ENCODE measurements around the gene MBNL1.

Gene MBNL1

DNA sequence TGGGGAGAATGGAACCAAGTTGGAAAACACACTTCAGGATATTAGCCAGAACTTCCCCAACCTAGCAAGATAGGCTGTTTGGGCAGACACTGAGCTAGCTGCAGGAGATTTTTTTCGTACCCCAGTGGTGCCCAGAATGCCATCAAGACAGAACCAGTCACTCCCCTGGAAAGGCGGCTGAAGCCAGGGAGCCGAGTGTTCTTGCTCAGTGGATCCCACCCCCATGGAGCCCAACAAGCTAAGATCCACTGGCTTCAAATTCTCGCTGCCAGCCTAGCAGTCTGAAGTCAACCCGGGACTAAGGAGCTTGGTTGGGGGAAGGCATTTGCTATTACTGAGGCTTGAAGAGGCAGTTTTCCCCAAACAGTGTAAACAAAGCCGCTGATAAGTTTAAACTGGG, 152.4 kb downstream of the MBNL1 start:
- ATAC-seq, result no peak
- TF ChIP-seq BACH2 (CRISPR knock-in tag; IDR thresholded peaks at IDR 0.05; ENCODE audit: borderline replicate concordance) (no peak), CSDC2 (CRISPR knock-in tag; IDR thresholded peaks at IDR 0.05) (no peak), ARNTL (CRISPR knock-in tag; IDR thresholded peaks at IDR 0.05; ENCODE audit: borderline replicate concordance, low read depth) (no peak), GLIS3 (CRISPR knock-in tag; IDR thresholded peaks at IDR 0.05) (no peak), ZNF70 (CRISPR knock-in tag; IDR thresholded peaks at IDR 0.05) (no peak), ISL1 (CRISPR knock-in tag; IDR thresholded peaks at IDR 0.05) (no peak), TCF4 (CRISPR knock-in tag; IDR thresholded peaks at IDR 0.05; ENCODE audit: borderline replicate concordance) (no peak)
- TF ChIP-seq, protein P1, sequence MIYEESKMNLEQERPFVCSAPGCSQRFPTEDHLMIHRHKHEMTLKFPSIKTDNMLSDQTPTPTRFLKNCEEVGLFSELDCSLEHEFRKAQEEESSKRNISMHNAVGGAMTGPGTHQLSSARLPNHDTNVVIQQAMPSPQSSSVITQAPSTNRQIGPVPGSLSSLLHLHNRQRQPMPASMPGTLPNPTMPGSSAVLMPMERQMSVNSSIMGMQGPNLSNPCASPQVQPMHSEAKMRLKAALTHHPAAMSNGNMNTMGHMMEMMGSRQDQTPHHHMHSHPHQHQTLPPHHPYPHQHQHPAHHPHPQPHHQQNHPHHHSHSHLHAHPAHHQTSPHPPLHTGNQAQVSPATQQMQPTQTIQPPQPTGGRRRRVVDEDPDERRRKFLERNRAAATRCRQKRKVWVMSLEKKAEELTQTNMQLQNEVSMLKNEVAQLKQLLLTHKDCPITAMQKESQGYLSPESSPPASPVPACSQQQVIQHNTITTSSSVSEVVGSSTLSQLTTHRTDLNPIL (CRISPR knock-in tag; IDR thresholded peaks at IDR 0.05; ENCODE audit: low read depth), result no peak
- TF ChIP-seq, protein P2, sequence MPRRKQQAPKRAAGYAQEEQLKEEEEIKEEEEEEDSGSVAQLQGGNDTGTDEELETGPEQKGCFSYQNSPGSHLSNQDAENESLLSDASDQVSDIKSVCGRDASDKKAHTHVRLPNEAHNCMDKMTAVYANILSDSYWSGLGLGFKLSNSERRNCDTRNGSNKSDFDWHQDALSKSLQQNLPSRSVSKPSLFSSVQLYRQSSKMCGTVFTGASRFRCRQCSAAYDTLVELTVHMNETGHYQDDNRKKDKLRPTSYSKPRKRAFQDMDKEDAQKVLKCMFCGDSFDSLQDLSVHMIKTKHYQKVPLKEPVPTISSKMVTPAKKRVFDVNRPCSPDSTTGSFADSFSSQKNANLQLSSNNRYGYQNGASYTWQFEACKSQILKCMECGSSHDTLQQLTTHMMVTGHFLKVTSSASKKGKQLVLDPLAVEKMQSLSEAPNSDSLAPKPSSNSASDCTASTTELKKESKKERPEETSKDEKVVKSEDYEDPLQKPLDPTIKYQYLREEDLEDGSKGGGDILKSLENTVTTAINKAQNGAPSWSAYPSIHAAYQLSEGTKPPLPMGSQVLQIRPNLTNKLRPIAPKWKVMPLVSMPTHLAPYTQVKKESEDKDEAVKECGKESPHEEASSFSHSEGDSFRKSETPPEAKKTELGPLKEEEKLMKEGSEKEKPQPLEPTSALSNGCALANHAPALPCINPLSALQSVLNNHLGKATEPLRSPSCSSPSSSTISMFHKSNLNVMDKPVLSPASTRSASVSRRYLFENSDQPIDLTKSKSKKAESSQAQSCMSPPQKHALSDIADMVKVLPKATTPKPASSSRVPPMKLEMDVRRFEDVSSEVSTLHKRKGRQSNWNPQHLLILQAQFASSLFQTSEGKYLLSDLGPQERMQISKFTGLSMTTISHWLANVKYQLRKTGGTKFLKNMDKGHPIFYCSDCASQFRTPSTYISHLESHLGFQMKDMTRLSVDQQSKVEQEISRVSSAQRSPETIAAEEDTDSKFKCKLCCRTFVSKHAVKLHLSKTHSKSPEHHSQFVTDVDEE (CRISPR knock-in tag; IDR thresholded peaks at IDR 0.05), result no peak

DNA sequence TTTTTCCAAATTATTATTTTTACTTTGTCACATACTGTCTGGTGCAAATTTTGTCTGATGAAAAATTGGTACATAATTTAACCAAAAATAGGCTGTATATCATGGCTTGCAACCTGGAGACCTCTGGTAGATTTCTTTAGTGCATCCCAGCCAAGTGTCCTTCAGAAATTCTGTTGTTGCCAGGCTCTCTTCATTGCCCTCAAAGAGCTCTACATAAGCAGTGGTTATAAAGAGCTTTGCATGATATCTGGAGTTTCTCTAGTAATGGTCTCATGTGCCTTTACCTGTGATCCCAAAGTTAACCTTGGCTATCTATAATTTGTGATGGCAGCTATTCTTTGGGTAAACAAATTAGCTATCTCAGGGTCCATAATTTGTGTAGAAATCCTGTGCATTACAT, 157.7 kb downstream of the MBNL1 start:
- TF ChIP-seq ZC3H10 (CRISPR knock-in tag; IDR thresholded peaks at IDR 0.05) (no peak), TCF4 (CRISPR knock-in tag; IDR thresholded peaks at IDR 0.05; ENCODE audit: borderline replicate concordance) (no peak), ZNF8 (CRISPR knock-in tag; IDR thresholded peaks at IDR 0.05) (no peak), BACH2 (CRISPR knock-in tag; IDR thresholded peaks at IDR 0.05; ENCODE audit: borderline replicate concordance) (no peak), ZFP3 (CRISPR knock-in tag; IDR thresholded peaks at IDR 0.05) (no peak), ZNF70 (CRISPR knock-in tag; IDR thresholded peaks at IDR 0.05) (no peak), POU6F1 (CRISPR knock-in tag; IDR thresholded peaks at IDR 0.05; ENCODE audit: borderline replicate concordance, low read depth) (no peak)
- no peak for ATAC-seq

DNA sequence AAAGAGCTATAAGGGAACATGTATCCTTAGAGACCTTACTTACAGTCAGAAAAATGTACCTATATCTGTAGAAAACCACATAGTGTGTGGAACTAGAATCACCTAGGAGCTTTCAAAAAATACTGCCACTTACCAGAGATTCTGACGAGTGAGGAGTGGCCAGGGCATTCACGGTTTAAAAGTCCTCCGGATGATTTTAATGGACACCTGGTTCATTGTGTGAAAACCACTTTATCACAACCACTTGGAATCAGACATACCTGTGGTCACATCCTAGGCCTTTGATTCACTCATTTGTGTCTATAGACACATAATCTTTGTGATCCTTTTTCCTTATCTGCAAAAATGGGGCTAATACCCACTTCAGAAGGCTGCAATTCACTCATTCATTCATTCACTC, 159.8 kb downstream of the MBNL1 start:
- TF ChIP-seq, protein P1 (CRISPR knock-in tag; IDR thresholded peaks at IDR 0.05; ENCODE audit: low read depth), result no peak
- no peak for TF ChIP-seq CSDC2 (CRISPR knock-in tag; IDR thresholded peaks at IDR 0.05)
- TF ChIP-seq ARNTL (CRISPR knock-in tag; IDR thresholded peaks at IDR 0.05; ENCODE audit: borderline replicate concordance, low read depth), result no peak
- no peak for TF ChIP-seq RARB (CRISPR knock-in tag; IDR thresholded peaks at IDR 0.05)
- TF ChIP-seq PATZ1 (CRISPR knock-in tag; IDR thresholded peaks at IDR 0.05; ENCODE audit: borderline replicate concordance), result no peak
- no peak for TF ChIP-seq ZFP30 (CRISPR knock-in tag; IDR thresholded peaks at IDR 0.05)
- no peak for TF ChIP-seq ZNF565 (CRISPR knock-in tag; conservative IDR thresholded peaks at IDR 0.05; ENCODE audit: low read depth)
- TF ChIP-seq BACH2 (CRISPR knock-in tag; IDR thresholded peaks at IDR 0.05; ENCODE audit: borderline replicate concordance), result no peak
- TF ChIP-seq ZC3H10 (CRISPR knock-in tag; IDR thresholded peaks at IDR 0.05), result no peak
- TF ChIP-seq ZNF8 (CRISPR knock-in tag; IDR thresholded peaks at IDR 0.05), result no peak
- TF ChIP-seq SNAI2 (CRISPR knock-in tag; IDR thresholded peaks at IDR 0.05), result no peak
- no peak for TF ChIP-seq OSR1 (CRISPR knock-in tag; IDR thresholded peaks at IDR 0.05)
- TF ChIP-seq PPARA (CRISPR knock-in tag; IDR thresholded peaks at IDR 0.05; ENCODE audit: borderline replicate concordance), result no peak
- no peak for ATAC-seq
